H9 (cell line): Measurements from ENCODE around the gene SRP54. TPM values are rescaled to one million over a fixed set of nuclear protein-coding genes. Genes with fewer than 3 reads are reported as not detected.

Experiments used
- DNase-seq: peaks from one replicate; pipeline ENCODE4 v3.0.0-alpha.2; 2017
- H2AFZ ChIP-seq: one replicate; pipeline ENCODE4 v1.6.1; 2013; ENCODE audit warnings: mild to moderate bottlenecking, low read length, control low read depth, moderate library complexity
- H2AK5ac ChIP-seq: 2 replicates; pipeline ENCODE4 v1.6.1; 2013; ENCODE audit warnings: low read length, control low read depth, mixed read lengths; ENCODE audit not compliant: insufficient read length
- H2BK120ac ChIP-seq: one replicate; pipeline ENCODE4 v1.6.1; 2013; ENCODE audit warnings: low read depth, mild to moderate bottlenecking, low read length, control low read depth, inconsistent platforms; ENCODE audit not compliant: poor library complexity, severe bottlenecking
- H2BK12ac ChIP-seq: 2 replicates; pipeline ENCODE4 v1.6.1; 2013; ENCODE audit warnings: low read length, control low read depth, mixed read lengths, low read depth; ENCODE audit not compliant: insufficient read length
- H2BK15ac ChIP-seq: 2 replicates; pipeline ENCODE4 v1.6.1; 2013; ENCODE audit warnings: low read depth, low read length, control low read depth
- H2BK20ac ChIP-seq: one replicate; pipeline ENCODE4 v1.6.1; 2013; ENCODE audit warnings: low read depth, mild to moderate bottlenecking, low read length, control low read depth, inconsistent platforms; ENCODE audit not compliant: poor library complexity, severe bottlenecking
- H2BK5ac ChIP-seq: 2 replicates; pipeline ENCODE4 v1.6.1; 2013; ENCODE audit warnings: low read length, control low read depth, mixed read lengths; ENCODE audit not compliant: insufficient read length
- H3K14ac ChIP-seq: 2 replicates; pipeline ENCODE4 v1.6.1; 2013; ENCODE audit warnings: low read length, control low read depth; ENCODE audit not compliant: insufficient read depth
- H3K18ac ChIP-seq: 2 replicates; pipeline ENCODE4 v1.6.1; 2013; ENCODE audit warnings: low read depth, mild to moderate bottlenecking, mixed read lengths, low read length, control low read depth; ENCODE audit not compliant: insufficient read length
- H3K23ac ChIP-seq: 2 replicates; pipeline ENCODE4 v1.6.1; 2013; ENCODE audit warnings: low read length, control low read depth, mixed read lengths, low read depth; ENCODE audit not compliant: insufficient read length
- H3K23me2 ChIP-seq: 2 replicates; pipeline ENCODE4 v1.6.1; 2013; ENCODE audit warnings: low read depth, mild to moderate bottlenecking, mixed read lengths, low read length, control low read depth; ENCODE audit not compliant: insufficient read length, poor library complexity, severe bottlenecking
- H3K27ac ChIP-seq: 2 replicates; pipeline ENCODE4 v1.5.1; 2013; ENCODE audit warnings: low read length, control low read depth, mixed read lengths, low read depth; ENCODE audit not compliant: insufficient read length
- H3K27me3 ChIP-seq: 2 replicates; pipeline ENCODE4 v1.6.1; 2013; ENCODE audit warnings: low read length, control low read depth, inconsistent platforms; ENCODE audit not compliant: insufficient read depth
- H3K4ac ChIP-seq: 2 replicates; pipeline ENCODE4 v1.6.1; 2013; ENCODE audit warnings: low read depth, mild to moderate bottlenecking, control low read depth, inconsistent platforms, low read length, moderate library complexity
- H3K4me1 ChIP-seq: 2 replicates; pipeline ENCODE4 v1.6.1; 2013; ENCODE audit warnings: low read length, control low read depth, inconsistent platforms; ENCODE audit not compliant: insufficient read depth
- H3K4me2 ChIP-seq: 2 replicates; pipeline ENCODE4 v1.6.1; 2013; ENCODE audit warnings: low read length, control low read depth, mixed read lengths; ENCODE audit not compliant: insufficient read length, insufficient read depth
- H3K56ac ChIP-seq: 2 replicates; pipeline ENCODE4 v1.6.1; 2013; ENCODE audit warnings: low read depth, mild to moderate bottlenecking, mixed read lengths, low read length, control low read depth; ENCODE audit not compliant: insufficient read length
- H3K79me1 ChIP-seq: 2 replicates; pipeline ENCODE4 v1.6.1; 2013; ENCODE audit warnings: low read depth, mild to moderate bottlenecking, moderate library complexity, low read length, control low read depth, inconsistent platforms; ENCODE audit not compliant: insufficient read depth, poor library complexity, severe bottlenecking
- H3K79me2 ChIP-seq: 2 replicates; pipeline ENCODE4 v1.6.1; 2013; ENCODE audit warnings: low read length, control low read depth, inconsistent platforms; ENCODE audit not compliant: insufficient read depth
- H3K9ac ChIP-seq: 2 replicates; pipeline ENCODE4 v1.6.1; 2013; ENCODE audit warnings: low read length, control low read depth, mixed read lengths; ENCODE audit not compliant: insufficient read length; ENCODE audit errors: extremely low read depth
- H3K9me3 ChIP-seq: one replicate; pipeline ENCODE4 v1.6.1; 2013; ENCODE audit warnings: low read depth, low read length, inconsistent platforms; ENCODE audit not compliant: control insufficient read depth
- H3T11ph ChIP-seq: one replicate; pipeline ENCODE4 v1.6.1; 2013; ENCODE audit warnings: mild to moderate bottlenecking, low read length, control low read depth, inconsistent platforms
- H4K20me1 ChIP-seq: one replicate; pipeline ENCODE4 v1.6.1; 2013; ENCODE audit not compliant: control insufficient read depth, insufficient read length, insufficient read depth
- H4K5ac ChIP-seq: 2 replicates; pipeline ENCODE4 v1.6.1; 2013; ENCODE audit warnings: low read depth, mild to moderate bottlenecking, mixed read lengths, low read length, control low read depth; ENCODE audit not compliant: insufficient read length
- H4K8ac ChIP-seq: replicated peaks from 2 replicates; pipeline ENCODE4 v1.6.1; 2013; ENCODE audit warnings: low read length, control low read depth, mixed read lengths, low read depth; ENCODE audit not compliant: insufficient read length
- H4K91ac ChIP-seq: 2 replicates; pipeline ENCODE4 v1.6.1; 2013; ENCODE audit warnings: low read depth, mild to moderate bottlenecking, moderate library complexity, mixed read lengths, low read length, control low read depth; ENCODE audit not compliant: insufficient read length
- H3K27ac Mint-ChIP-seq, 3 experiments: 2 replicates in 2 of 3; 3 replicates in 1 of 3; pipeline ENCODE4 v1.8.0; 2020 to 2021; ENCODE audit warnings: mixed read lengths in 3 of 3, mild to moderate bottlenecking in 1 of 3, moderate library complexity in 1 of 3
- H3K27me3 Mint-ChIP-seq: 2 replicates; pipeline ENCODE4 v1.8.0; 2021; ENCODE audit warnings: low read depth, mild to moderate bottlenecking, moderate library complexity, mixed read lengths
- H3K36me3 Mint-ChIP-seq, 3 experiments: 2 replicates in 2 of 3; 3 replicates in 1 of 3; pipeline ENCODE4 v1.8.0; 2020 to 2021; ENCODE audit warnings: low read depth in 3 of 3, mixed read lengths in 3 of 3; ENCODE audit not compliant: insufficient read depth in 1 of 3
- H3K4me1 Mint-ChIP-seq, 2 experiments: 2 replicates each; pipeline ENCODE4 v1.8.0; 2020; ENCODE audit warnings: mixed read lengths in 2 of 2
- H3K4me3 Mint-ChIP-seq, 2 experiments: 2 replicates in 1 of 2; 3 replicates in 1 of 2; pipeline ENCODE4 v1.8.0; 2020 to 2021; ENCODE audit warnings: mild to moderate bottlenecking in 2 of 2, mixed read lengths in 2 of 2, moderate library complexity in 1 of 2
- H3K9me3 Mint-ChIP-seq, 2 experiments: 2 replicates in 1 of 2; 3 replicates in 1 of 2; pipeline ENCODE4 v1.8.0; 2020; ENCODE audit warnings: mild to moderate bottlenecking in 2 of 2, mixed read lengths in 2 of 2, moderate library complexity in 1 of 2
- CTCF ChIP-seq: fragments of 200-600 bp; sonication (generic); conservative IDR thresholded peaks from 3 replicates; pipeline ENCODE4 v1.8.0; 2021; ENCODE audit warnings: antibody characterized with exemption, mild to moderate bottlenecking
- WGBS: extraction: QIAGEN DNeasy Blood & Tissue Kit; methylation state at CpG from one replicate; pipeline ENCODE4 v1.1.7; 2013; ENCODE audit warnings: missing lambda C conversion rate, low lambda C conversion rate, mixed read lengths; ENCODE audit not compliant: insufficient read length; ENCODE audit errors: extremely low coverage; 5-methylcytosine and 5-hydroxymethylcytosine counted together
- total RNA-seq: library from RNA; stranded (reverse); gene quantifications from 2 replicates; pipeline ENCODE4 v1.2.1, GENCODE V29; 2021

SRP54 gene
- total RNA-seq, 1 experiment from 2014 or later = 57.7 TPM

- peaks cover 0 to 2% (median 0%) of the 10 kb centered on the region in 3 experiments; a peak in 4 of 7 replicates for H3K36me3 Mint-ChIP-seq
- H3K4me1 Mint-ChIP-seq = peaks cover 2 to 3% of the 10 kb centered on the region in 2 experiments
- Histone ChIP-seq H3K4ac (no peak overlapping the region), H3K79me1 (peaks cover 3% of the 10 kb centered on the region), H2BK15ac (no peak overlapping the region), H2BK20ac (no peak overlapping the region), H2AFZ (no peak overlapping the region), H3K23ac (no peak overlapping the region), H2BK12ac (no peak overlapping the region), H2AK5ac (no peak overlapping the region), H4K5ac (no peak overlapping the region), H3K9me3 (no peaks in the 10 kb centered on the region), H3K27me3 (no peaks in the 10 kb centered on the region), H4K8ac (no peak overlapping the region), H3K18ac (no peak overlapping the region), H2BK120ac (no peak overlapping the region), H3K14ac (no peak overlapping the region), H3K56ac (no peak overlapping the region), H3K79me2 (peaks cover 8% of the 10 kb centered on the region; the same call in 1 of the 2 replicates), H4K20me1 (no peaks in the 10 kb centered on the region), H3K9ac (peak overlapping the region; percentile 78), H3K23me2 (peaks cover 13% of the 10 kb centered on the region), H3K4me2 (peak overlapping the region; percentile 82), H3T11ph (no peak overlapping the region), H2BK5ac (no peak overlapping the region), H4K91ac (no peak overlapping the region), H3K4me1 (no peaks in the 10 kb centered on the region), H3K27ac (no peak overlapping the region)
- DNase-seq = no peak
- H3K27ac Mint-ChIP-seq = no peak overlapping the region
- H3K27me3 Mint-ChIP-seq = no peaks in the 10 kb centered on the region; the same call in 1 of the 2 replicates
- no peaks in the 10 kb centered on the region for H3K9me3 Mint-ChIP-seq
- no CpG with 5 or more reads among the region's 28 CpGs for WGBS
- H3K4me3 Mint-ChIP-seq = no peak overlapping the region
- no peak for TF ChIP-seq CTCF
Observed at GRCh38 chr14:34983148-34983760, 462 bp downstream of the SRP54 start.
